ENCODE data around the gene TEP1.

The TEP1 gene

DNA sequence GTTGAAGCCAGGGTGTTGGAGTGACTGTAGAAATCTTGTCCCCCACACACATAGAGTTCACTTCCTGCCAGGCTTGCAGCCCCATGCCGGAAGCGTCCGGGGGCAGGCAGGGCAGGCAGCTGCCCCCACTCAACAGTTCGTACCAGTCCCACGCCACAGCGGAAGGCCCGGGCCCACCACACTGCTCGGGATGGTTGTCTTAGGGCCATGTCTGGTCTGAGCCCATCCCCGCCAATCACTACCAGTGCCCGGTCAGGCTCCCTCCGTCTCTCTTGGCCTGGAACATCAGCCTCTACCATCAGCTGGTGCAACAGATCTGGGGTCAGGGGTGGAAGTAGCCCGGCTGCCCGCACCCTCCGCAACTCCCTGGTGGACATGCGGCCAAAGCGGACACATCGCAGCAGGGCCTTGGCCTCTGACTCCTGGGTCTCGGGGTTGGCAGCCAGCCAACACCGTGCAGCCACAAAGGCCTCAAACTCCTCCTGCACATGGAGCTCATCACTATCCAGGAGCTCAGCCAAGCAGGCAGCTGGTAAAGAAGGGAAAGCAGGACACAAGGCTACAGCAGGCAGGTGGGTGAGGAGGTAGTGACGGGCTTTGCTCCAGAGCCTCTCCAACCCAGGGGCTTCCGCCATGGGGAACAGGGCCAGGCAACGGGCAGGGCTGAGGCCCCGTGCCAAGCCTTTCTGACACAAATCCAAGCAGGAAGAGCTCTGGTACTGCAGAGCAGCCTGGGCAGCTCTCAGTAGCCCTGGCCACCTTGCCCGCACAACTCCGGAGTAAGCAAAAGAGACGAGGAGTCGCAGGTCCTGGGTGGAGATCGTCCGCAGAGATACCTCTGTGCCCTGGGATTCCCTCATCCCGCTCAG is 16.7 kb upstream of the TEP1 start:
- DNase-seq: no peak

DNA sequence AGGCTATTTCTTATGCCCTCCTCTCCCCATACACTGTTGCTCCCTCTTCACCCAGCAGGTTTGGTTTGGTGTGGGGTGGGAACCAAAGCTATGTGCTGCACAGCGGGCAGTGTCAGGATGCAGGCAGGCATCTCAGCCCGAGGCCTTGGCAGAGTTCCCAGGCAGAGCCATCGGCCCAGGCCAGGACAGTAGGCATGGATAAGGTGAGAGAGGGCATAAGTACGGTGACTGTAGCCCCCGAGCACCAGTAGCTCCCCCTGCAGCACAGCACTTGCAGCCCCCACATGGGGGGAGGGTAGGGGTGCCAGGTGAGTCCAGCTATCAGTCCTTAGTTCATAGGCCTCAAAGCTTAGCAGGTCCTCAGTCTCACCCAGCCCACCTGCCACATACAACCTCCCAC is 15.5 kb upstream of the TEP1 start:
- DNase-seq: no peak

DNA sequence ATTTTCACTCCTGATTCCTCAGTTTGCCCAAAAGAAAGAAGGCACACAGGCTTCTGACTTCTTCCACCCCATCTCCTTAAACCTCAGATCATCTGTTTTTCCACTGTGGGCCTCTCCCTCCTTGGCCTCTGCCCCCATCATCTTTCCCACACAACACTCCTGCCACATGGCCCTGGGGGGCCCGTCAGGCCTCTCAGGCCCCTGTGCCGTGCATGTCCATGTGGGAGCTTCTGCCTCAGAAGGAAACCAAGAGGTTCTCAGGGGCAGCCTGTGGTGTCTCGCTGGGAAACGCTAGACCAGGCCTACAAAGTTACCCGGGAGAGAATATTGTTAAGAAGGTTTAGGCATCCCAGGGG is 14.7 kb upstream of the TEP1 start:
- no peak for DNase-seq

DNA sequence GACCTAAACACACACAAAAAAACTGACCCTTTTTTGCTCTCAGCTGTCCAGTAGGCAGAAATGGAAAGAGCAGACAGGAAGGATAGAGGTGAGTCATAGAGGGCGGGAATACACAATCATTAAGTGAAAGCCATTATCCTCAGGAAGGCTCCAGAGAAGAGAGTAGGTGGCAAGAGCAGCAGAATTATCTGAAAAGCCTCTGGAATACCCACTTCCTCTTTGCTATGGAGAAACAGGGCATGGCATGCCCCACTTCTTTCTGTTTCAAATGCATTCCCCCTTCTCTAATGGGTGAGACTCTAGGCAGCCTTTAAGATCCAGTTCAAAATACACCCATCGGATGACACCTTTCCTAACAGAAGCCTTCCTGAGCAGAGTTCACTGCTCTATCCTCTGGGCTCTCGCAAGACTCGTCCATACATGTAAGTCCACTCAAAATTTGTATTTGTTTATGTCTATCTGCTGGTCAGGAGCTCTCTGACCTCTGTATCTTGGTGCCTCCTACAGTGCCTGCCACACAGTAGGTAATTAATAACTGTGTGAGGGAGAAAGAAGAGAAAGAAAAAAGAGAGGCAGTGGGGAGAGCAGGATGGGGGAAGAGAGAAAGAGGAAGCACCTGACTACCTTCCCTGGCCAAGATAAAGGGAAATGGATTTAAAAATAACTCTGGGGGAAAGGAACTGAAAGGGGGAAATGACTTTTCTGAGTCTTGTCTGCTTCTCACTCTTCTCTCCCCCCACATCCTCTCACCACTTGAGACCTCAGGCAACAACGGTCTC is 14.1 kb upstream of the TEP1 start:
- no peak for DNase-seq

GRCh38 chr14:20424851-20425250 is 11.6 kb upstream of the TEP1 start:
- no peak for DNase-seq

DNA sequence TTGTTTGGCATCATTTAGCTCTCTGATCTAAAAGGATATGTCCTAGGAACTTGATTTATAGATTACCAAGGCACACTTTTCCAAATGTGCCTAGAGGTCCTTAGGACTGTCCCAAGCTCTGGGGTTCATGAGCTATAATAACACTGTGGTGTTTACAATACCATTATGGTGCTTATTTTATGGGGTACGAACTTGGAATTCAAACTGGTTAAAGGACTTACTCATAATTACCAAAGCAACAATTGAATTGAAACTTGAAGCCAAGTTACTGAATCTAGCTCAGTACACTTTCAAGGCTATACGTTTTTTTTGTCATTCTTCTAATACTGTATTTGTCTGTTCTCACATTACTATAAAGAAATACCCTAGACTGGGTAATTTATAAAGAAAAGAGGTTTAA is 9.6 kb upstream of the TEP1 start:
- DNase-seq: no peak

GRCh38 chr14:20421267-20421666 is 8.0 kb upstream of the TEP1 start:
- DNase-seq: no peak

GRCh38 chr14:20419419-20419818 is 6.1 kb upstream of the TEP1 start:
- DNase-seq: no peak

- no peak for DNase-seq
These were observed 5.2 kb upstream of the TEP1 start for GRCh38 chr14:20418501-20418909.

DNA sequence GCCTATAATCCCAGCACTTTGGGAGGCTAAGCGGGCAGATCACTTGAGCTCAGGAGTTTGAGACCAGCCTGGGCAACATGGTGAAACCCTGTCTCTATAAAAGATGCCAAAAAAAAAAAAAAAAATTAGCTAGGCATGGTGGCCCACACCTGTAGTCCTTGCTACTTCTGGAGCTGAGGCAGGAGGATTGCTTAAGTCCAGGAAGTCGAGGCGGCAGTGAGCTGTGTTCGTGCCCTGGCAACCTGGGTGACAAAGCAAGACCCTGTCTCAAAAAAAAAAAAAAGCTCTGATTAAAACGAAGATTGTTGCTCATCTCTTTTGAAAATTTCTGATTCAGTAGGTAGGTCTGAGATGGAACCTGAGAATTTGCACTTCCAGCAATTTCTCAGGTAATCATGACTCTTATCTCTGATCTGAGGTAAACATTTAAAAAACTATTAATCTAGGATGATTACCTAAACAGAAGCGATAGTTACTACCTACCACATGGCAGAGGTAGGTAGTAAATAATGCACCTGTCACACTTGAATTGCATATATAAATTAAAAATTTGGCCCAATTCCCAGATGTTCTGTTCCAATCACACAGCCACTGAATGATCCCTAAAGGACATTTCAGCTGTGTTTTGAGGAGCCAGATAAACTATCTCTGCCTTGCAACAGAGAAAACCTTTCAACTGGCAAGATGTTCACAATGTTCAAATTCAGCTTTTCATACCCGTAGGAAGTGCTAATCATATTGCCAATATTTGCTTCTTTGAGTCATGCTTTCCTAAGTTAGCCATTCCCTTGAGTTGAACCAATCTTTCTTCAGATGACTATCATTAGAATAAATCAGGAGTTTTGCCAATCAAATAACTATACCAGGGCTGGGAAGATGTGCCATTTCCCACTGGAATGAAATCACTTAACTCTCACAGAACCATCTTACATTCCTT is 4.2 kb upstream of the TEP1 start:
- no peak for DNase-seq

DNA sequence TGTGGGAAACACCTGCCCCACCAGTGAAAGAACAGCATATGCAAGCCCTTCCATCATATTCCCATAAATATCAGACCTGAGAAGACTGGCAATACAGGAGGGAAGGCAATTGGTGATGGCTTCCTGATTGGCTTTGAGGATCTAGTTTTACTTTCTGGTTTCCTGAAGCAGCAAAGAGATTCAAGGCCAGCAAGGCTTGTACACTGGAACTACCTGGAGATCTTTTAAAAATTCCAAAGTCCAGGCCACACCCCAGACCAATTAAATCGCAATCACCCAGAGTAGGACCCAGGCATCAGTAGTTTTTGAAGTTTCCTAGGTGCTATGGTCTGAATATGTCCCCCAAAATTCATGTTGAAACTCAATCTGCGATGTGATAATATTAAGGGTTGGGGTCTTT is 2.9 kb upstream of the TEP1 start:
- no peak for DNase-seq

GRCh38 chr14:20415782-20416206 is 2.5 kb upstream of the TEP1 start:
- peak; percentile 41 for DNase-seq

GRCh38 chr14:20413744-20414082 is 412 bp upstream of the TEP1 start:
- DNase-seq: peak; percentile 40

DNA sequence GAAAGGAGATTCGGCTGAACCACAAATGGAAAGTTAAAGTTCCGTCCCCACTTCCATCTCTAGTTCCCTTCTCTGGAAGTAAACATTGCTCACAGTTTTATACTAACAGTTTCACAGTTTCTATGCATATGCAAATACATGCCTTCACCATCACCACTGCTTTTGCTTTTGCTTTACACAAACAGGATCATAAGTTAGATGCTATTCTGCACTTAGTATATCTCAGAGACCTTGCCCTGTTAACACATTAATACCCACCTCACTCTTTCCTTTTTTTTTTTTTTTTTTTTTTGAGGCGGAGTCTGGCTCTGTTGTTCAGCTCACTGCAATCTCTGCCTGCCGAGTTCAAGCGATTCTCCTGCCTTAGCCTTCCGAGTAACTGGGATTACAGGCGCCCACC is 890 bp downstream of the TEP1 start:
- no peak for DNase-seq

DNA sequence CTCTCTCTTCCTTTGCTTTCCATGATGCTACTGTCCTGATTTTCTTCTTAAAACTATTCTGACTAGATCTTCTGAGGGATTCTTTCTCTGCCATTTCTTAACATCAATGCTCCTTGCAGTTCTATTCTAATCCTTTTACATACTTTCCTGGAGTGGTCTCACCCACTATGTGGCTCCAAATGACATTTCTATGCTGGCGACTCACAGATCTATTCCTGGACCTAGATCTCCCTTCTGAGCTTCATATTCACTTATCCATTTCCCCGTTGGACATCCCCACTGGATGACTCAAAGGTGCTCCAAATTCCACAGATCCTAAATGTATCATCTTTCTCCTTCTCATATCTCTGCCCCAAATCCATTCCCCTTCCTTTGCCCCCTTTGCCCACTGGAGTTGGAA is 4.1 kb downstream of the TEP1 start:
- no peak for DNase-seq

GRCh38 chr14:20403521-20403920 is 9.8 kb downstream of the TEP1 start:
- no peak for DNase-seq

DNA sequence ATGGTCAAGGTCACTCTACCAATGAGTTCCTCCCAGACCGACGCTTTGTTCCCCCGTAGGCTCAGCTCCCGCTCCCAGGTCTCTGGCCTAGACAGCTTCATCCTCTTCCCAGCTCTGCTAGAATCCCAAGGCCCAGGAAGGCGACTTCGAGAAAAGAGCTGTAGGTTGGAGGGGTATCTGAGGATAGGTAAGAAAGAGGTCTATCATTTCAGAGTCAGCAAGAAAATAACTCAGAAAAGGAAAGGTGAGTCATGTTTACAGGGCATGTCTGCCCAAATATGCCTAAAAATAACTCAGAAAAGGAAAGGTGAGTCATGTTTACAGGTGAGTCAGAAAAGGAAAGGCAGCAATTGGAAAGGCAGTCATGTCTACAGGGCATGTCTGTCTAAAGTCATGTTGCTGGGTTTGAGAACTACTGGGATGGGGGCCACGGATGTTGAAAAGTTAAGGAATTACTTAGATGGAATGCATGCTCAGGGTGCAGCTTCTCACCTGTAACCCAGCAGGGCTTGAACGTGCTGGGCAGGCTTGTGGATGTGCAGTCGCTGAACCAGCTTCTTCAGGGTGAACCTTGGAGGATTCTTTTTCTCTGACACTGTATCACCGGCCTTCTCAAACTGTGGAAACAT is 12.2 kb downstream of the TEP1 start:
- DNase-seq: peak; percentile 12

DNA sequence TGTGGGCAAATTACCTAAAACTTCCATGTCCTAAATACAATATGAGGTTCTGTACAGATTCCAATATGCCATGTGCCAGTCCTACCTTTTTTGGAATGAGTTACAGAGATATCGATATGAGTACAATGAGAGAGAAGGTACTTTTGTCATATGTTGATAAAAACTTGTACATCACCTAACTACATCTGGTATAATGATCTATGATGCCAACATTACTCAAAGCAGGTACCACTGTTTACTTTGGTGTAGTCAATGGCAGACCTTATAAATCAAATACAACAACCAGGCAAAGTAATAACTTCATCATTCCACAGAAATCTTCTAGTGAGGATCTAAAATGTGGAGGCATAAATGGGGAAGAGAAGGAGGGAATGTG is 12.7 kb downstream of the TEP1 start:
- no peak for DNase-seq

DNA sequence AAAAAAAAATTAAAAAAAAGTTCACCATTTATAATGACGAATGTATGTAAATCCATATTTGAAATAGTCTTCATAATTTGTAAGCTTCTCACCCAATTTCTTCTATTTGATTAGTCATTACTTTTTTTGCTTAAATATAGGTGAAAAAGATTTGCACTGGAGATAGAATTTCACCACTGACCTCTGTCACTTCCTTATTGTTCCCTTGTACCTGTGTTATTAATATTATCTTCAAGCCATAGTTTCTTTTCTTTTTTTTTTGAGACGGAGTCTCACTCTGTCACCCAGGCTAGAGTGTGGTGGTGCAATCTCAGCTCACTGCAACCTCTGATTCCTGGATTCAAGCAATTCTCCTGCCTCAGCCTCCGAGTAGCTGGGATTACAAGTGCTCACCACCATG is 15.8 kb downstream of the TEP1 start:
- no peak for DNase-seq

DNA sequence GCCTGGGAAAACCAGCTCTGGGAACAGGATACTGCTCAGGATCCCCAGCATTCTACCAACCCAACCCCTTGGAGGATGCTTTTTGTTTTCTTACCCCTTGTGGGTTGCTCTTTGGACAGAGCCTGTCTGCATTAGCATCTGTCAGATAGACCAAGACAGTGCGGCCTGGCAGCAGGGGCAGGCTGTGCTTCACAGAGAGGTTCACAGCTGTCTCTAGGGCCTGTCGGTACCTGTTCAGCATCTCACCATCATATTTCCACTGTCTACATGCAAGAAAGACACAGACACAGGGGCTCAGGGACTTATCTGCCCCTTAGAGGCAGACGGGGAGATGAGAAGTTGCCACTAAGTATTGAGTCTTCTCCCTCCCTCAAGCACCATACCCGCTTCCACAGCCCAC is 21.8 kb downstream of the TEP1 start:
- DNase-seq: no peak

GRCh38 chr14:20388159-20388558 is 25.1 kb downstream of the TEP1 start:
- no peak for DNase-seq

DNA sequence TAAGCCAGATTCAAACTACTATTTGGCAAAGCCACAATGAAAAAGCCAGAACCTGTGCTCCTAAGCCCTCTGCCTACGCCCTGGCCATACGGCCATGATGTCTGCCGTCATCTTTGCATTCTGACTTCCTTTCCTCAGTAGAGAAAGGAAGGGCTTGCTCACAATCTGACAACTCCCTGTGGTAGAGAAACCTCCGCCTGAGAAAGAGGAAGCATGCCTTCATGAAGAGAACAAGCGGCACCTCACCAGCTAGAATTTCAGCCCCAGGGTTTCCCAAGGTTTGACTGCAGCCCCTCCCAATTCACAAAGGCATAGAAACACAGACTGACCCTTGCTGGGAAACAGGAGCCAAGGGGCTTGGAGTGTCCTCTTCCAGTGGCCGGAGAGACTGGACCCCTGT is 25.7 kb downstream of the TEP1 start:
- no peak for DNase-seq

DNA sequence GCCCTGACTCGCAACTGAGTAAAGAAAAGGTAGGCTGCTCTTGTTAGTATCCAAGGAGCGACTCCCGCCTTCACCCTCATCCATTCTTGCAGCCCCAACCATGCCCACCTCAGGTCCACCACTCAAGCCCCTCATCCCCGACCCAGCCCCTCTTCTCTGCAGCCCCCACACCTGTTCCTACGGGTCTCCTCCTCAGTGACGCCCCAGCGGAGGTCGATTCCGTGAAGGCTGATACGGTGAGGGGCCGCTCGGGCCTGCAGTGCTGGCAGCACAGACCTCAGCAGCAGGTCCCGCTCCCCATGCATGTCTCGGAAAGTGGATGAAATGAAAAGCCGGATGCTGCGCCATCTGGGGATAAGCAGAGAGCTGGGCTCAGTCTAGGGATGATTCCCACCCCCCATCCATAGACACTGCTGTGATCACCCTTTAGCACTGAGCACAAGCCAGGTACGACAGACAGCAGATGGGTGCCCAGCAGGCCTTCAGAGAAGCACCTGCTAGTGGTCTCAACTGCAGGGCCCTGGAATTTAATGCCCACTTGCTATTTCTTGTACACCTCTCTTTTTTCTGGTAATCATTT is 26.9 kb downstream of the TEP1 start:
- no peak for DNase-seq
